Measurements from ENCODE around the gene METTL26. TPM values are rescaled to one million over a fixed set of nuclear protein-coding genes. Genes with fewer than 3 reads are reported as not detected.

Gene METTL26
- total RNA-seq: 73.4 and 75.3 TPM in 2 replicates
- long read RNA-seq, partial matches to known transcripts: 0 of 3 reads
- long read RNA-seq, other reads (novel, unspliced or antisense): 0 of 3 reads

- peaks cover 5% of the 10 kb centered on the region for H3K4me1 Mint-ChIP-seq
- DNase-seq (ENCODE audit: low read depth, low spot score): peak; percentile 93
- H3K9me3 Mint-ChIP-seq: no peaks in the 10 kb centered on the region
- H3K36me3 Mint-ChIP-seq (ENCODE audit: low read depth): peaks cover 4% of the 10 kb centered on the region
- TF ChIP-seq CTCF (conservative IDR thresholded peaks at IDR 0.05): no peak
- H3K27ac Mint-ChIP-seq (ENCODE audit: unreplicated experiment): peak within 1 kb of the TSS; percentile 98
- peak within 1 kb of the TSS; percentile 98 for H3K4me3 Mint-ChIP-seq
- H3K27me3 Mint-ChIP-seq (ENCODE audit: low read depth): peaks cover 7% of the 10 kb centered on the region
Measured at GRCh38 chr16:636206-637080, at the start of gene METTL26. METTL26 (minus strand) TSS chr16:636305; CDS start chr16:636290, 15 bp downstream.

GRCh38 chr16:684961-685696, 49.0 kb upstream of the METTL26 start:
- no peak for TF ChIP-seq CTCF (conservative IDR thresholded peaks at IDR 0.05)
- Mint-ChIP-seq H3K27me3 (ENCODE audit: low read depth) (peaks cover 12% of the 10 kb centered on the region), H3K27ac (ENCODE audit: unreplicated experiment) (no peak overlapping the region), H3K4me3 (no peak overlapping the region), H3K9me3 (no peaks in the 10 kb centered on the region), H3K4me1 (peaks cover 23% of the 10 kb centered on the region), H3K36me3 (ENCODE audit: low read depth) (peaks cover 5% of the 10 kb centered on the region)
- DNase-seq (ENCODE audit: low read depth, low spot score): no peak

- no peak for TF ChIP-seq CTCF (conservative IDR thresholded peaks at IDR 0.05)
- Mint-ChIP-seq H3K4me1 (peaks cover 15% of the 10 kb centered on the region), H3K27ac (ENCODE audit: unreplicated experiment) (peak within 1 kb of the TSS; percentile 12), H3K27me3 (ENCODE audit: low read depth) (peaks cover 8% of the 10 kb centered on the region), H3K36me3 (ENCODE audit: low read depth) (peaks cover 5% of the 10 kb centered on the region), H3K9me3 (no peaks in the 10 kb centered on the region), H3K4me3 (peak within 1 kb of the TSS; percentile 90)
- DNase-seq (ENCODE audit: low read depth, low spot score): peak; percentile 91
Measured at GRCh38 chr16:684071-684794, 48.1 kb upstream of the METTL26 start, which contains the start of gene JMJD8. JMJD8 (minus strand) TSS chr16:684334; CDS start chr16:684319, 15 bp downstream.

GRCh38 chr16:683396-684070, 47.4 kb upstream of the METTL26 start:
- H3K4me3 Mint-ChIP-seq: peak overlapping the region; percentile 90
- no peak for DNase-seq (ENCODE audit: low read depth, low spot score)
- peaks cover 5% of the 10 kb centered on the region for H3K36me3 Mint-ChIP-seq (ENCODE audit: low read depth)
- H3K27me3 Mint-ChIP-seq (ENCODE audit: low read depth): peaks cover 10% of the 10 kb centered on the region
- peaks cover 18% of the 10 kb centered on the region for H3K4me1 Mint-ChIP-seq
- no peak for TF ChIP-seq CTCF (conservative IDR thresholded peaks at IDR 0.05)
- H3K9me3 Mint-ChIP-seq: no peaks in the 10 kb centered on the region
- H3K27ac Mint-ChIP-seq (ENCODE audit: unreplicated experiment): peak overlapping the region; percentile 12
